GM06990 (cell line): ENCODE measurements around the gene EMB.
"Not testable (repeated sequence)": the region's sequence is repeated elsewhere in the genome, so short reads cannot be mapped to it uniquely, and the experiment has no call there.

Source experiments
- DNase-seq: peaks from one replicate; pipeline ENCODE4 v3.0.0-alpha.2; 2011; ENCODE audit not compliant: insufficient read length; ENCODE audit errors: extremely low read depth
- H3K27me3 ChIP-seq: replicated peaks from 2 replicates; pipeline ENCODE4 v1.6.0; 2011; ENCODE audit warnings: low read length; ENCODE audit not compliant: control insufficient read depth, insufficient read depth
- H3K36me3 ChIP-seq: 2 replicates; pipeline ENCODE4 v1.5.1; 2011; ENCODE audit warnings: low read length; ENCODE audit not compliant: control insufficient read depth, insufficient read depth
- H3K4me3 ChIP-seq: replicated peaks from 2 replicates; pipeline ENCODE4 v1.5.1; 2011; ENCODE audit warnings: low read depth, mild to moderate bottlenecking, control low read depth, low read length
- TF ChIP-seq, protein P1 (sequence below): IDR thresholded peaks from 2 replicates; pipeline ENCODE4 v1.5.1; 2011; ENCODE audit warnings: low read length, control low read depth, mild to moderate bottlenecking, inconsistent platforms; ENCODE audit not compliant: insufficient read depth, poor library complexity, severe bottlenecking

Gene EMB

DNA sequence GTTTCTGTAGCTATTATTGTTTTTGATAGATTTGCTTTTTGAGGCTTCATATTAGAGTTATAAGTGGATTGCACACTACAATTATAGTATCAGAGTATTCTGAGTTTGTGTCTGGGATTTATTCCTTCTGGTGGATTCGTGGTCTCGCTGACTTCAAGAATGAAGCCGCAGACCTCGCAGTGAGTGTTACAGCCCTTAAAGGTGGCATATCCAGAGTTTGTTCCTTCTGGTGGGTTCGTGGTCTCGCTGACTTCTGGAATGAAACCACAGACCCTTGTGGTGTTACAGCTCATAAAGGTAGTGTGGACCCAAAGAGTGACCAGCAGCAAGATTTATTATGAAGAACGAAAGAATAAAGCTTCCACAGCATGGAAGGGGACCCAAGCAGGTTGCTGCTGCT, 6.9 kb upstream of the EMB start:
- no peak overlapping the region for H3K4me3 ChIP-seq
- H3K27me3 ChIP-seq = no peaks in the 10 kb centered on the region
- H3K36me3 ChIP-seq = no peaks in the 10 kb centered on the region
- TF ChIP-seq, protein P1, sequence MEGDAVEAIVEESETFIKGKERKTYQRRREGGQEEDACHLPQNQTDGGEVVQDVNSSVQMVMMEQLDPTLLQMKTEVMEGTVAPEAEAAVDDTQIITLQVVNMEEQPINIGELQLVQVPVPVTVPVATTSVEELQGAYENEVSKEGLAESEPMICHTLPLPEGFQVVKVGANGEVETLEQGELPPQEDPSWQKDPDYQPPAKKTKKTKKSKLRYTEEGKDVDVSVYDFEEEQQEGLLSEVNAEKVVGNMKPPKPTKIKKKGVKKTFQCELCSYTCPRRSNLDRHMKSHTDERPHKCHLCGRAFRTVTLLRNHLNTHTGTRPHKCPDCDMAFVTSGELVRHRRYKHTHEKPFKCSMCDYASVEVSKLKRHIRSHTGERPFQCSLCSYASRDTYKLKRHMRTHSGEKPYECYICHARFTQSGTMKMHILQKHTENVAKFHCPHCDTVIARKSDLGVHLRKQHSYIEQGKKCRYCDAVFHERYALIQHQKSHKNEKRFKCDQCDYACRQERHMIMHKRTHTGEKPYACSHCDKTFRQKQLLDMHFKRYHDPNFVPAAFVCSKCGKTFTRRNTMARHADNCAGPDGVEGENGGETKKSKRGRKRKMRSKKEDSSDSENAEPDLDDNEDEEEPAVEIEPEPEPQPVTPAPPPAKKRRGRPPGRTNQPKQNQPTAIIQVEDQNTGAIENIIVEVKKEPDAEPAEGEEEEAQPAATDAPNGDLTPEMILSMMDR = no peak
- DNase-seq = no peak

DNA sequence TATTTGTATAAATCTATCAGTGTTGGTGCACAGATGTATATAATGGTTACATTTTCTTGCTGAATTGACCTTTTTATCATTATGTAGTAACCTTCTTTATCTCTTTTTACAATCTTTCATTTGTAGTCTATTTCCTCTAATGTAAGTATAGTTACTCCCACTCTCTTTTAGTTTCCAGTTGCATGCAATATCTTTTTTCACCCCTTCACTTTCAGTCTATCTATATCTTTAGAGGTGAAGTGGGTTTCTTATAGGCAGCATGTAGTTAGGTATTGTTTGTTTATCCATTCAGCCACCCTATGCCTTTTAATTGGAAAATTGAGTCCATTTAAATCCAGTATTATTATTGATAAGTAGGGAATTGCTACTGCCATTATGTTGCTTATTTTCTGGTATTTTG, 6.1 kb upstream of the EMB start:
- TF ChIP-seq, protein P1 = no peak
- no peak for DNase-seq
- no peak overlapping the region for H3K4me3 ChIP-seq

DNA sequence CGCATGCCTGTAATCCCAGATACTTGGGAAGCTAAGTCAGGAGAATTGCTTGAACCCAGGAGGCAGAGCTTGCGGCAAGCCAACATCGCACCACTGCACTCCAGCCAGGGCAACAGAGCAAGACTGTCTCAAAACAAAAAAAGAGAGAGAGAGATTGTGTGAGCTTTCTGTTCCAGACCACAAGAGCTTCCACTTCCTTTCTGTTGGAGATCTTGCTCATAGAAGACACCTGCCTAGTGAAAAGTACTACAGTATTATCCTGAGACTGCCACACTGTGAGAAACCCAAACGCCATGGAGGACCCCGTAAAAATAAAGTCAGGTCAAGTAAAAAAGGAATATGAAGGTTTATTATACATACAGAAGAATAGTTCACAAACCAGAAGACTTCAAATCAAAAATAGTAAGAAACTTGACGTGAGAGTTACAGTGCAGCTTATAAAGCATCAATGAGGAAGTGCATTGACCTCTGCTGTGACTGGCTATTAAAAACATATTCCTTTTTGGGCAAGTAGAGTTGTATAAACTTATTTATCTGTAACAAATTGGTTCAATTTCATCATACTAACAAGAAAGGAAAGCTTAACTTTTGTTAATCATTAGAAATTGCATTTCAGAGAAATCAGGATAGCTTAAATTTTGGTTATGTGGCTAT, 4.3 kb upstream of the EMB start:
- DNase-seq = peak; percentile 70
- no peaks in the 10 kb centered on the region for H3K36me3 ChIP-seq
- no peak overlapping the region for H3K4me3 ChIP-seq

More for the DNA sequence above, 6.1 kb upstream of the EMB start:
- Histone ChIP-seq H3K27me3 (no peaks in the 10 kb centered on the region), H3K36me3 (no peaks in the 10 kb centered on the region)

GRCh38 chr5:50442559-50443539, 1.8 kb upstream of the EMB start:
- DNase-seq, H3K36me3 ChIP-seq, H3K4me3 ChIP-seq: not testable (repeated sequence)

More for the DNA sequence above, 4.3 kb upstream of the EMB start:
- TF ChIP-seq, protein P1 = no peak
- H3K27me3 ChIP-seq = no peaks in the 10 kb centered on the region

GRCh38 chr5:50441493-50441955, 436 bp upstream of the EMB start:
- TF ChIP-seq, protein P1 = no peak
- no peak for DNase-seq
- H3K27me3 ChIP-seq = no peaks in the 10 kb centered on the region
- H3K4me3 ChIP-seq = peak overlapping the region; percentile 75
- H3K36me3 ChIP-seq = no peaks in the 10 kb centered on the region

More at GRCh38 chr5:50442559-50443539, 1.8 kb upstream of the EMB start:
- H3K27me3 ChIP-seq = not testable (repeated sequence)

DNA sequence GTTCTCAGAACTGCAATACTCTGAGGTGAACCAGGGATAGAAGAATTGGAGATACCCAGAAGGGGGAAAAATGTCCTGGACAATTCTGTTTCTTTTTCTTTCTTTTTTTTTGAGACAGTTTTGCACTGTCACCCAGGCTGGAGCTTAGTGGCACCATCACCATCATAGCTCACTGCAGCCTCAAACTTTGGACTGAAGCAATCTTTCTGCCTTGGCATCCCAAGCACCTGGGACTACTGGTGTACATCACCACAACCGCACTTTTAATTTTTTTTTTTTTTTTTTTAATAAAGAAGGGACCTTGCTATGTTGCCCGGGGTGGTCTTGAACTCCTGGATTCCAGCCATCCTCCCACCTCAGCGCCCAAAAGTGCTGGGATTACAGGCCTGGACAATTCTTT, 1.9 kb downstream of the EMB start:
- TF ChIP-seq, protein P1 = no peak
- Histone ChIP-seq H3K36me3 (no peaks in the 10 kb centered on the region), H3K27me3 (no peaks in the 10 kb centered on the region), H3K4me3 (no peak overlapping the region)
- DNase-seq = no peak

DNA sequence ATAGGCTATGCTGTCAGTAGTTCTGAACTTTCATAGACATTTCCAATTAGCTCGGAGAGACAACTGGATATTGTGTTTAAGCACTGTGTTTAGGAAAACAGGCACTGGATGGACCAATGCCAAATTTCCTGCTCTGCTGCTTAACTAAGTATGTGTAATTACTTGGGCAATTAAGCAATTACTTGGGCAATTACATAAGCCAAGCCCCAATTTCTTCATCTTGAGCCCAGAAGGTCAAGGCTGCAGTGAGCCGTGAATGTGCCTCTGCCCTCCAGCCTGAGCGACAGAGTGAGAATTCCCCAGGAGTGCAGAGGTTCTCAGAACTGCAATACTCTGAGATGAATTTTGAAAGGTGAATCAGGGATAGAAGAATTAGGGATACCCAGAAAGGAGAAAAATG, 3.0 kb downstream of the EMB start:
- DNase-seq, H3K4me3 ChIP-seq, H3K36me3 ChIP-seq, H3K27me3 ChIP-seq: not testable (repeated sequence)
